Measurements from ENCODE around the gene HS3ST5.

- TF ChIP-seq POLR2AphosphoS5 (IDR thresholded peaks at IDR 0.05; ENCODE audit: borderline replicate concordance, low read depth, low read length): no peak
- no peak for TF ChIP-seq EZH2 (IDR thresholded peaks at IDR 0.05)
Measured at GRCh38 chr6:114068116-114068515, 274.7 kb downstream of the HS3ST5 start.
